HPDE6-E6E7 (cell line): Measurements from ENCODE around the gene FLAD1.

Source experiments
- DNase-seq: peaks from one replicate; pipeline ENCODE4 v3.0.0; 2011; ENCODE audit warnings: missing footprints; ENCODE audit errors: extremely low spot score

The FLAD1 gene

GRCh38 chr1:155014709-155015508, 31.8 kb downstream of the FLAD1 start:
- no peak for DNase-seq

GRCh38 chr1:155015527-155016230, 32.5 kb downstream of the FLAD1 start:
- DNase-seq = no peak

GRCh38 chr1:155016231-155016831, 33.2 kb downstream of the FLAD1 start:
- DNase-seq = no peak

- DNase-seq = peak; percentile 95
Observed at GRCh38 chr1:155017041-155017945, 34.1 kb downstream of the FLAD1 start.

GRCh38 chr1:155017946-155018316, 34.8 kb downstream of the FLAD1 start:
- DNase-seq = no peak

GRCh38 chr1:155018617-155019348, 35.6 kb downstream of the FLAD1 start:
- DNase-seq = no peak

- DNase-seq = no peak
Observed at GRCh38 chr1:155019377-155020245, 36.5 kb downstream of the FLAD1 start.

- no peak for DNase-seq
Observed at GRCh38 chr1:155022136-155022926, 39.2 kb downstream of the FLAD1 start.

- no peak for DNase-seq
Observed at GRCh38 chr1:155022927-155023236, 39.7 kb downstream of the FLAD1 start.

GRCh38 chr1:155023627-155024026, 40.5 kb downstream of the FLAD1 start:
- no peak for DNase-seq

GRCh38 chr1:155024315-155024714, 41.2 kb downstream of the FLAD1 start:
- DNase-seq = no peak

- no peak for DNase-seq
Observed at GRCh38 chr1:155026154-155026553, 43.0 kb downstream of the FLAD1 start.

- DNase-seq = peak; percentile 63
Observed at GRCh38 chr1:155026588-155026987, 43.4 kb downstream of the FLAD1 start.

GRCh38 chr1:155029513-155030242, 46.5 kb downstream of the FLAD1 start:
- no peak for DNase-seq

GRCh38 chr1:155030243-155030795, 47.2 kb downstream of the FLAD1 start:
- no peak for DNase-seq

GRCh38 chr1:155030899-155031298, 47.8 kb downstream of the FLAD1 start:
- DNase-seq = no peak

GRCh38 chr1:155032886-155033285, 49.7 kb downstream of the FLAD1 start:
- DNase-seq = no peak

GRCh38 chr1:155033524-155033923, 50.4 kb downstream of the FLAD1 start, which contains the start of the genes DCST1 and DCST2:
Gene DCST1, plus strand, starts transcription at chr1:155033824. Its CDS starts 213 bp downstream, at chr1:155034037.
Gene DCST2, minus strand, starts transcription at chr1:155033781. Its CDS starts 80 bp downstream, at chr1:155033701.
- DNase-seq = no peak
